H9 (cell line): Measurements from ENCODE around the gene RPGR. TPM values are rescaled to one million over a fixed set of nuclear protein-coding genes. Genes with fewer than 3 reads are reported as not detected.

ENCODE experiments used
- DNase-seq: peaks from one replicate; pipeline ENCODE4 v3.0.0-alpha.2; 2017
- H2AFZ ChIP-seq: one replicate; pipeline ENCODE4 v1.6.1; 2013; ENCODE audit warnings: mild to moderate bottlenecking, low read length, control low read depth, moderate library complexity
- H2AK5ac ChIP-seq: 2 replicates; pipeline ENCODE4 v1.6.1; 2013; ENCODE audit warnings: low read length, control low read depth, mixed read lengths; ENCODE audit not compliant: insufficient read length
- H2BK120ac ChIP-seq: one replicate; pipeline ENCODE4 v1.6.1; 2013; ENCODE audit warnings: low read depth, mild to moderate bottlenecking, low read length, control low read depth, inconsistent platforms; ENCODE audit not compliant: poor library complexity, severe bottlenecking
- H2BK12ac ChIP-seq: 2 replicates; pipeline ENCODE4 v1.6.1; 2013; ENCODE audit warnings: low read length, control low read depth, mixed read lengths, low read depth; ENCODE audit not compliant: insufficient read length
- H2BK15ac ChIP-seq: 2 replicates; pipeline ENCODE4 v1.6.1; 2013; ENCODE audit warnings: low read depth, low read length, control low read depth
- H2BK20ac ChIP-seq: one replicate; pipeline ENCODE4 v1.6.1; 2013; ENCODE audit warnings: low read depth, mild to moderate bottlenecking, low read length, control low read depth, inconsistent platforms; ENCODE audit not compliant: poor library complexity, severe bottlenecking
- H2BK5ac ChIP-seq: 2 replicates; pipeline ENCODE4 v1.6.1; 2013; ENCODE audit warnings: low read length, control low read depth, mixed read lengths; ENCODE audit not compliant: insufficient read length
- H3K14ac ChIP-seq: 2 replicates; pipeline ENCODE4 v1.6.1; 2013; ENCODE audit warnings: low read length, control low read depth; ENCODE audit not compliant: insufficient read depth
- H3K18ac ChIP-seq: 2 replicates; pipeline ENCODE4 v1.6.1; 2013; ENCODE audit warnings: low read depth, mild to moderate bottlenecking, mixed read lengths, low read length, control low read depth; ENCODE audit not compliant: insufficient read length
- H3K23ac ChIP-seq: 2 replicates; pipeline ENCODE4 v1.6.1; 2013; ENCODE audit warnings: low read length, control low read depth, mixed read lengths, low read depth; ENCODE audit not compliant: insufficient read length
- H3K23me2 ChIP-seq: 2 replicates; pipeline ENCODE4 v1.6.1; 2013; ENCODE audit warnings: low read depth, mild to moderate bottlenecking, mixed read lengths, low read length, control low read depth; ENCODE audit not compliant: insufficient read length, poor library complexity, severe bottlenecking
- H3K27ac ChIP-seq: 2 replicates; pipeline ENCODE4 v1.5.1; 2013; ENCODE audit warnings: low read length, control low read depth, mixed read lengths, low read depth; ENCODE audit not compliant: insufficient read length
- H3K27me3 ChIP-seq: 2 replicates; pipeline ENCODE4 v1.6.1; 2013; ENCODE audit warnings: low read length, control low read depth, inconsistent platforms; ENCODE audit not compliant: insufficient read depth
- H3K4ac ChIP-seq: 2 replicates; pipeline ENCODE4 v1.6.1; 2013; ENCODE audit warnings: low read depth, mild to moderate bottlenecking, control low read depth, inconsistent platforms, low read length, moderate library complexity
- H3K4me1 ChIP-seq: 2 replicates; pipeline ENCODE4 v1.6.1; 2013; ENCODE audit warnings: low read length, control low read depth, inconsistent platforms; ENCODE audit not compliant: insufficient read depth
- H3K4me2 ChIP-seq: 2 replicates; pipeline ENCODE4 v1.6.1; 2013; ENCODE audit warnings: low read length, control low read depth, mixed read lengths; ENCODE audit not compliant: insufficient read length, insufficient read depth
- H3K56ac ChIP-seq: 2 replicates; pipeline ENCODE4 v1.6.1; 2013; ENCODE audit warnings: low read depth, mild to moderate bottlenecking, mixed read lengths, low read length, control low read depth; ENCODE audit not compliant: insufficient read length
- H3K79me1 ChIP-seq: 2 replicates; pipeline ENCODE4 v1.6.1; 2013; ENCODE audit warnings: low read depth, mild to moderate bottlenecking, moderate library complexity, low read length, control low read depth, inconsistent platforms; ENCODE audit not compliant: insufficient read depth, poor library complexity, severe bottlenecking
- H3K79me2 ChIP-seq: 2 replicates; pipeline ENCODE4 v1.6.1; 2013; ENCODE audit warnings: low read length, control low read depth, inconsistent platforms; ENCODE audit not compliant: insufficient read depth
- H3K9ac ChIP-seq: 2 replicates; pipeline ENCODE4 v1.6.1; 2013; ENCODE audit warnings: low read length, control low read depth, mixed read lengths; ENCODE audit not compliant: insufficient read length; ENCODE audit errors: extremely low read depth
- H3K9me3 ChIP-seq: one replicate; pipeline ENCODE4 v1.6.1; 2013; ENCODE audit warnings: low read depth, low read length, inconsistent platforms; ENCODE audit not compliant: control insufficient read depth
- H3T11ph ChIP-seq: one replicate; pipeline ENCODE4 v1.6.1; 2013; ENCODE audit warnings: mild to moderate bottlenecking, low read length, control low read depth, inconsistent platforms
- H4K20me1 ChIP-seq: one replicate; pipeline ENCODE4 v1.6.1; 2013; ENCODE audit not compliant: control insufficient read depth, insufficient read length, insufficient read depth
- H4K5ac ChIP-seq: 2 replicates; pipeline ENCODE4 v1.6.1; 2013; ENCODE audit warnings: low read depth, mild to moderate bottlenecking, mixed read lengths, low read length, control low read depth; ENCODE audit not compliant: insufficient read length
- H4K8ac ChIP-seq: replicated peaks from 2 replicates; pipeline ENCODE4 v1.6.1; 2013; ENCODE audit warnings: low read length, control low read depth, mixed read lengths, low read depth; ENCODE audit not compliant: insufficient read length
- H4K91ac ChIP-seq: 2 replicates; pipeline ENCODE4 v1.6.1; 2013; ENCODE audit warnings: low read depth, mild to moderate bottlenecking, moderate library complexity, mixed read lengths, low read length, control low read depth; ENCODE audit not compliant: insufficient read length
- H3K27ac Mint-ChIP-seq, 3 experiments: 2 replicates in 2 of 3; 3 replicates in 1 of 3; pipeline ENCODE4 v1.8.0; 2020 to 2021; ENCODE audit warnings: mixed read lengths in 3 of 3, mild to moderate bottlenecking in 1 of 3, moderate library complexity in 1 of 3
- H3K27me3 Mint-ChIP-seq: 2 replicates; pipeline ENCODE4 v1.8.0; 2021; ENCODE audit warnings: low read depth, mild to moderate bottlenecking, moderate library complexity, mixed read lengths
- H3K36me3 Mint-ChIP-seq, 3 experiments: 2 replicates in 2 of 3; 3 replicates in 1 of 3; pipeline ENCODE4 v1.8.0; 2020 to 2021; ENCODE audit warnings: low read depth in 3 of 3, mixed read lengths in 3 of 3; ENCODE audit not compliant: insufficient read depth in 1 of 3
- H3K4me1 Mint-ChIP-seq, 2 experiments: 2 replicates each; pipeline ENCODE4 v1.8.0; 2020; ENCODE audit warnings: mixed read lengths in 2 of 2
- H3K4me3 Mint-ChIP-seq, 2 experiments: 2 replicates in 1 of 2; 3 replicates in 1 of 2; pipeline ENCODE4 v1.8.0; 2020 to 2021; ENCODE audit warnings: mild to moderate bottlenecking in 2 of 2, mixed read lengths in 2 of 2, moderate library complexity in 1 of 2
- H3K9me3 Mint-ChIP-seq, 2 experiments: 2 replicates in 1 of 2; 3 replicates in 1 of 2; pipeline ENCODE4 v1.8.0; 2020; ENCODE audit warnings: mild to moderate bottlenecking in 2 of 2, mixed read lengths in 2 of 2, moderate library complexity in 1 of 2
- CTCF ChIP-seq: fragments of 200-600 bp; sonication (generic); conservative IDR thresholded peaks from 3 replicates; pipeline ENCODE4 v1.8.0; 2021; ENCODE audit warnings: antibody characterized with exemption, mild to moderate bottlenecking
- WGBS: extraction: QIAGEN DNeasy Blood & Tissue Kit; methylation state at CpG from one replicate; pipeline ENCODE4 v1.1.7; 2013; ENCODE audit warnings: missing lambda C conversion rate, low lambda C conversion rate, mixed read lengths; ENCODE audit not compliant: insufficient read length; ENCODE audit errors: extremely low coverage; 5-methylcytosine and 5-hydroxymethylcytosine counted together
- total RNA-seq: library from RNA; stranded (reverse); gene quantifications from 2 replicates; pipeline ENCODE4 v1.2.1, GENCODE V29; 2021

RPGR gene
- total RNA-seq, 1 experiment from 2014 or later, result 7.3 TPM

DNA sequence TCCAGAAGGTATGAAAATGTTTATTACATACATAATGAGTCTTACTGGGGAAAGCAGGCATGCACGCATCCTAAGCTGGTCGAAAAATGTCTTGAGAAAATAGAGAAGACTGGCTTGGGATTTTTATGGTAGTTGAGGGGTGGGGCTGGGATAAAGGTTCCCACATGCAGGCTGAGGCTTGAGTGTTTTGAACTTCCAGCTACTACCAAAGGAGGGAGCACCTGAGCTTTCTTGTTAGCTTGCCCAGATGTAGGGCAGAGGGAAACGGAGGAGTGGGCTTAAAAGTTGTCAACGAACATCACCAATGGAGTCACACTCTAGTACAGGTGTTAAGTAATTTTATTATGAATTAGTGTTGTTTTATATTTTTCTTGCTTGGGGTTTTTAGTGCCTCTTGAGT, 67.1 kb downstream of the RPGR start:
- Histone ChIP-seq H3K27me3 (no peaks in the 10 kb centered on the region), H4K8ac (no peak overlapping the region), H3K18ac (no peak overlapping the region), H3K4ac (no peak overlapping the region), H3K56ac (no peak overlapping the region), H3K79me2 (no peaks in the 10 kb centered on the region), H3K9ac (no peak overlapping the region), H3K79me1 (no peaks in the 10 kb centered on the region), H3K4me1 (no peaks in the 10 kb centered on the region), H3K9me3 (no peaks in the 10 kb centered on the region), H3K27ac (no peak overlapping the region), H3K4me2 (no peak overlapping the region), H2AK5ac (no peak overlapping the region), H4K91ac (no peak overlapping the region), H2AFZ (no peak overlapping the region), H2BK120ac (no peak overlapping the region), H2BK12ac (no peak overlapping the region), H2BK15ac (no peak overlapping the region), H4K5ac (no peak overlapping the region), H3K23ac (no peak overlapping the region), H3K14ac (no peak overlapping the region), H2BK5ac (no peak overlapping the region), H4K20me1 (no peaks in the 10 kb centered on the region), H3T11ph (no peak overlapping the region), H3K23me2 (no peaks in the 10 kb centered on the region), H2BK20ac (no peak overlapping the region)
- no peak overlapping the region for H3K4me3 Mint-ChIP-seq
- no CpG with 5 or more reads among the region's 4 CpGs for WGBS
- H3K9me3 Mint-ChIP-seq, result peaks cover 40 to 51% of the 10 kb centered on the region in 2 experiments
- peak; percentile 35 for DNase-seq
- peak; percentile 59 for TF ChIP-seq CTCF
- H3K27ac Mint-ChIP-seq, result no peak overlapping the region
- no peaks in the 10 kb centered on the region; the same call in 1 of the 2 replicates for H3K27me3 Mint-ChIP-seq
- H3K4me1 Mint-ChIP-seq, result no peaks in the 10 kb centered on the region
- peaks cover 0 to 3% (median 2%) of the 10 kb centered on the region in 3 experiments; a peak in 4 of 7 replicates for H3K36me3 Mint-ChIP-seq
